MM.1S (cell line): ENCODE data around the gene PPM1H.

Source experiments
- EZH2 ChIP-seq: fragments of 300-600 bp; sonication (generic); optimal IDR thresholded peaks from 2 replicates; pipeline ENCODE3; 2017; ENCODE audit warnings: low read depth, mild to moderate bottlenecking, antibody characterized with exemption, low read length, mixed read lengths
- EZH2phosphoT487 ChIP-seq: fragments of 300-600 bp; sonication (generic); IDR thresholded peaks from 2 replicates; pipeline ENCODE4 v1.6.1; 2018; ENCODE audit warnings: antibody characterized with exemption, low read length
- TF ChIP-seq, protein P1 (sequence below): fragments of 300-600 bp; sonication (generic); IDR thresholded peaks from 2 replicates; pipeline ENCODE4 v1.5.1; 2016; ENCODE audit warnings: antibody characterized with exemption, low read length, mixed read lengths

DNA sequence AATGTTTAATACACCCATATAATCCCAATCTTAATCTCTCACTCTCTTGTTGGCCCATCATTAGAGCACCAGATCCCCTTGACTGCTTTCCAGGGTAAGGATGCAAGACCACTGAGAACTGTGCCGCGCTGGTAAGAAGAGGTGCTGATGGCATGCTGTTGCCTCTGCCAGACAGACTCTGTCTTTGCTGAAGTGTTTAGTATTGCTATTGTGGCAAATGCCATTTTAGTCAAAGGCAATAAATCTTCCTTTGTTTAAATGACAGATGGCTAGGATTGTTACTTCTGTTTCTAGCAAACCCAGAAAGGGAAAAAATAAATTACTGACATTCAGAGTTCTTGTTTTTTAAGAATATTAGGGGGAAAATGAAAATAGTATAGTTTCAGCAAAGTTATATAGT is 316.0 kb downstream of the PPM1H start:
- TF ChIP-seq, protein P1, sequence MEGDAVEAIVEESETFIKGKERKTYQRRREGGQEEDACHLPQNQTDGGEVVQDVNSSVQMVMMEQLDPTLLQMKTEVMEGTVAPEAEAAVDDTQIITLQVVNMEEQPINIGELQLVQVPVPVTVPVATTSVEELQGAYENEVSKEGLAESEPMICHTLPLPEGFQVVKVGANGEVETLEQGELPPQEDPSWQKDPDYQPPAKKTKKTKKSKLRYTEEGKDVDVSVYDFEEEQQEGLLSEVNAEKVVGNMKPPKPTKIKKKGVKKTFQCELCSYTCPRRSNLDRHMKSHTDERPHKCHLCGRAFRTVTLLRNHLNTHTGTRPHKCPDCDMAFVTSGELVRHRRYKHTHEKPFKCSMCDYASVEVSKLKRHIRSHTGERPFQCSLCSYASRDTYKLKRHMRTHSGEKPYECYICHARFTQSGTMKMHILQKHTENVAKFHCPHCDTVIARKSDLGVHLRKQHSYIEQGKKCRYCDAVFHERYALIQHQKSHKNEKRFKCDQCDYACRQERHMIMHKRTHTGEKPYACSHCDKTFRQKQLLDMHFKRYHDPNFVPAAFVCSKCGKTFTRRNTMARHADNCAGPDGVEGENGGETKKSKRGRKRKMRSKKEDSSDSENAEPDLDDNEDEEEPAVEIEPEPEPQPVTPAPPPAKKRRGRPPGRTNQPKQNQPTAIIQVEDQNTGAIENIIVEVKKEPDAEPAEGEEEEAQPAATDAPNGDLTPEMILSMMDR, result no peak
- TF ChIP-seq EZH2 (no peak), EZH2phosphoT487 (no peak)
